Bronchial epithelial cell (primary cell): Measurements from ENCODE around the gene LRRC39. TPM values are rescaled to one million over a fixed set of nuclear protein-coding genes. Genes with fewer than 3 reads are reported as not detected.
A peak's percentile ranks its signal among the peaks of the same experiment; 100 is the strongest.

Experiments used
- DNase-seq: peaks from one replicate; pipeline ENCODE4 v3.0.0-alpha.2; 2010; ENCODE audit warnings: low read depth
- FAIRE-seq: peaks from 2 replicates; lab custom pipeline; 2011; peaks lifted over from hg19 to GRCh38; lab: Jason Lieb, UNC
- H3K27me3 ChIP-seq: 2 replicates; pipeline ENCODE4 v1.5.1; 2011; ENCODE audit warnings: low read length; ENCODE audit not compliant: control insufficient read depth, insufficient read depth
- H3K36me3 ChIP-seq: 2 replicates; pipeline ENCODE4 v1.5.1; 2011; ENCODE audit warnings: low read length; ENCODE audit not compliant: control insufficient read depth, insufficient read depth
- H3K4me3 ChIP-seq: 2 replicates; pipeline ENCODE4 v1.5.1; 2011; ENCODE audit warnings: mild to moderate bottlenecking, low read depth, low read length, control low read depth
- total RNA-seq: library from RNA; depleted of rRNA; stranded (reverse); fragments of >200 nt; gene quantifications from 2 replicates; pipeline ENCODE4 v1.2.1, GENCODE V29; 2014
- TF ChIP-seq, protein P1 (sequence below): IDR thresholded peaks from 2 replicates; pipeline ENCODE4 v1.5.1; 2011; ENCODE audit warnings: mild to moderate bottlenecking, moderate library complexity, low read length, control low read depth, inconsistent platforms; ENCODE audit not compliant: insufficient read depth, severe bottlenecking

Gene LRRC39
- 0.13 and 0.53 TPM in 2 replicates for total RNA-seq

DNA sequence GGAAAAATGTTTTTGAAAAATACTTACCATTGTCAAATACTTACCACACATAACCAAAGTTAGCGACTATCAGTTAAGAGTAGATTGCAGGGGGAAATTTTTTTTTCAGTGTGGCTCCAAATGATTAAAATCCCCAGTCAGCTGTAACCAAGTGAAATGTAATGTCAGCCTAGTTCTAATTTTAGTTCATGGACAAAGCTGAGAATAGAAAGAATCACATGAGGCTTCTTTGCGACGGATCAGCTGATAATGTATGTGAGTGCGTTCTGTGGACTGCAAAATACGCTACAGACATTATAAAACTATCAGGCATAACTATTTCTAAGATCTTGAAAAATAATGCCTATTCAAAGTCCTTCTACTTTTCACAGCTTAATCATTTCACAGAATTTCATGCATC lies at the start of gene LRRC39:
Gene LRRC39, minus strand, starts transcription at position 166 of the 400 bp plus-strand sequence. CDS start 9,740 bp downstream, outside the sequence.
- Histone ChIP-seq H3K27me3 (no peaks in the 10 kb centered on the region), H3K4me3 (no peak within 1 kb of the TSS), H3K36me3 (no peaks in the 10 kb centered on the region)
- FAIRE-seq (no peak), DNase-seq (no peak)
- TF ChIP-seq, protein P1, sequence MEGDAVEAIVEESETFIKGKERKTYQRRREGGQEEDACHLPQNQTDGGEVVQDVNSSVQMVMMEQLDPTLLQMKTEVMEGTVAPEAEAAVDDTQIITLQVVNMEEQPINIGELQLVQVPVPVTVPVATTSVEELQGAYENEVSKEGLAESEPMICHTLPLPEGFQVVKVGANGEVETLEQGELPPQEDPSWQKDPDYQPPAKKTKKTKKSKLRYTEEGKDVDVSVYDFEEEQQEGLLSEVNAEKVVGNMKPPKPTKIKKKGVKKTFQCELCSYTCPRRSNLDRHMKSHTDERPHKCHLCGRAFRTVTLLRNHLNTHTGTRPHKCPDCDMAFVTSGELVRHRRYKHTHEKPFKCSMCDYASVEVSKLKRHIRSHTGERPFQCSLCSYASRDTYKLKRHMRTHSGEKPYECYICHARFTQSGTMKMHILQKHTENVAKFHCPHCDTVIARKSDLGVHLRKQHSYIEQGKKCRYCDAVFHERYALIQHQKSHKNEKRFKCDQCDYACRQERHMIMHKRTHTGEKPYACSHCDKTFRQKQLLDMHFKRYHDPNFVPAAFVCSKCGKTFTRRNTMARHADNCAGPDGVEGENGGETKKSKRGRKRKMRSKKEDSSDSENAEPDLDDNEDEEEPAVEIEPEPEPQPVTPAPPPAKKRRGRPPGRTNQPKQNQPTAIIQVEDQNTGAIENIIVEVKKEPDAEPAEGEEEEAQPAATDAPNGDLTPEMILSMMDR, result no peak

DNA sequence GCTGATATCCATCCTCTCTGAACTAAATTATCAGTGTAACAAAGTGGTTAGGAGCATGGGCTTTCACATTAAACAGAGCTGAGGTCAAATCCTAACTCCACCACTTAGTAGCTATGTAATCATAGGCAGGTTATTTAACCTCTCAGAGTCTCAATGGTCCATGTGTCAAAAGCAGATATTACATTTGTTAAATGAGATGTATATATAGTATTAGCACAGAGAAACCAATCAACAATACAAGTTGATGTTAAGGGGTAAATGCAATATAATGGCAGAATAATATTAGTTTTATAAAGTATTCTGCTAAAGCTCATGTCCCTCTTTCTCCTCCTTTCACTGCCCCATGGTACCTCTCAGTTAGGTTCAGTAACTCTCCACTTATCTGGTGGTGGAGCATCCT lies 44.4 kb upstream of the LRRC39 start:
- FAIRE-seq (no peak), DNase-seq (no peak)
- TF ChIP-seq, protein P1, result no peak
- no peak overlapping the region for H3K4me3 ChIP-seq
- no peaks in the 10 kb centered on the region for H3K27me3 ChIP-seq
- H3K36me3 ChIP-seq, result peaks cover 6% of the 10 kb centered on the region

DNA sequence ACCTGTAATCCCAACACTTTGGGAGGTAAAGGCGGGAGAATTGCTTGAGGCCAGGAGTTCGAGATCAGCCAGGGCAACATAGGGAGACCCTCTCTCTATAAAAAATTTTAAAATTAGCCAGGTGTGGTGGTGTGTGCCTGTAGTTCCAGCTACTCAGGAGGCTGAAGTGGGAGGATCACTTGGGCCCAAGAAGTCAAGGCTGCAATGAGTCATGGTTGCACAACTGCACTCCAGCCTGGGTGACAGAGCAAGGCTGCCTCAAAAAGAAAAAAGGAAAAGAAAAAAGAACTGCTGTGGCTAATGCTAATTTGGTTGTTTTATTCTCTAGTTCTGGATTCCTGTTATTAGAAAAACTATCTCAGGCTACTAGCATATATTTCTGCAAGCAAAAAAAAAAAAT lies 41.8 kb upstream of the LRRC39 start:
- DNase-seq (peak; percentile 34), FAIRE-seq (no peak)
- peaks cover 5% of the 10 kb centered on the region for H3K36me3 ChIP-seq
- H3K4me3 ChIP-seq, result no peak overlapping the region
- H3K27me3 ChIP-seq, result no peaks in the 10 kb centered on the region
- TF ChIP-seq, protein P1, result no peak

DNA sequence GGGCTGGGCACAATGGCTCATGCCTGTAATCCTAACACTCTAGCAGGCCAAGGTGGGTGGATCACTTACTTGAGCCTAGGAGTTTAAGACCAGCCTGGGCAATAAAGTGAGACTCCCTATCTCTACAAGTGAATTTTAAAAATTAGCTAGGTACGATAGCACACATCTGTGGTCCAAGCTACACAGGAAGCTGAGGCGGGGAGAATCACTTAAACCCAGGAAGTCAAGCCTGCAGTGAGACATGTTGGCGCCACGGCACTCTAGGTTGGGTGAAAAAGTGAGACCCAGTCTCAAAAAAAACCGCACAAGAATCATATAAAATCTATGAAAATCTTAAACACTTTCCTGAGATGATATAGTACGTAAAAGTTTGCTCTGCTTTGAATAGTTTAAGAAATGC lies 41.4 kb upstream of the LRRC39 start:
- no peak for FAIRE-seq
- TF ChIP-seq, protein P1, result no peak
- Histone ChIP-seq H3K4me3 (no peak overlapping the region), H3K36me3 (peaks cover 5% of the 10 kb centered on the region), H3K27me3 (no peaks in the 10 kb centered on the region)
- no peak for DNase-seq

DNA sequence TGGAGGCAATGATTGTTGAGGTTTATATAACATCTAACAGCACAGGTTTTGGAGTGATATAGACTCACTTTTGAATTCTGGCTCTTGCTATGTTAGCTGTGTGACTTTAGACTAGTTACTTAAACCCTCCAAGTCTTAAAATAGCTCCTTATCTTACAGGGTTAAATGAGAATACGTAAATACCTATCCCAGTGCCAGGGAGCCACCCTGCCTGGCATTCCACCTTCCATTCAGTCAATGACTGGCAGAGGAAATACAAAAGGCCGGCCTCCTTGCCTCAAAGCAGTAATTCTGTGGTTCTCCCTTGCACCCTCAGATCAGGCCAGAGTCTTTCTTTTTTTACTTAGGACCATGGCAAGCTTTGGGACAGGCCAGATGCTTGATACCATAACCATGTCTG lies 39.8 kb upstream of the LRRC39 start:
- TF ChIP-seq, protein P1, result no peak
- FAIRE-seq (no peak), DNase-seq (no peak)
- Histone ChIP-seq H3K27me3 (no peaks in the 10 kb centered on the region), H3K36me3 (peaks cover 7% of the 10 kb centered on the region), H3K4me3 (no peak overlapping the region)

DNA sequence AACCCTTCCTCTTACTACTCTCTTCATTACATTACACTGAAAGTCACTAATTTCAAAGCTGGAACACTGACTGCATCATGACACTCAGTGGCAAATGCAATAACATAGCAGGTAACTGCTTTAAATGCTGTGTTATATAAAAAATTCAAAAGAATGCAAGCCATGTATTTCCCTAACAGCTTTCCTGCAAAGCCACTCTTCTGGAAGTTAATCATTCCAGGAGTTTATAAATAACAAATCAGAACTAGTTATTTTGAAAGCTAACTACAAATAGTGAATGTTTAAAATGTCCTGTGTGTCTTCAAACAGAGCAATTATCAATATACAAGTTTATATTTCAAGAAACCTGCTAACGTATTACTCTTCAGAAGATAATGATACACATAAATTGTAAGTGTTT lies 37.0 kb upstream of the LRRC39 start:
- peaks cover 7% of the 10 kb centered on the region for H3K36me3 ChIP-seq
- no peak for FAIRE-seq
- no peak overlapping the region for H3K4me3 ChIP-seq
- H3K27me3 ChIP-seq, result no peaks in the 10 kb centered on the region
- TF ChIP-seq, protein P1, result no peak
- DNase-seq, result no peak
